ENCODE measurements around the gene FBLN2.
A peak's percentile ranks its signal among the peaks of the same experiment; 100 is the strongest.

The FBLN2 gene

DNA sequence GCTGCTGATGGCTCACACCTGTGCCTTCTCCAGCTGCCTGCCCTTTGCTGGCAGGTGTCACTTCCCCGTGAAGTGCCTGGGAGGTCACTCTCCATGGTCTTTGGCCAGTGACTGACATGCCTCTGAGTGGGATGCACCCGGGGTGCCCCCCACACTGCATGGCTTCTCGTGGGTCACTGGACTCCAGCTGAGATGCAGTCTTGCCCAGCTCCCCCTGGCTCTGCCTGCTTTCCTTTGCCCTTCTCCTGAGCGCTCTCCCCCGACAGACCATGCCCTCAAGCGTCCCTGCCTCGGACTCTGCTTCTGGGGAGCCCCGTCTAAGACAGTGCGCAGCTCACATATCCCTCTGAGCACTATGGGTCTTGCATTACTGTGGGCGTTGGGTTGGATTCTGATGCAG, 14.4 kb downstream of the FBLN2 start:
- H3K4me3 ChIP-seq (ENCODE audit: low read depth in 1 of 5, low read length in 5 of 5) = no peak overlapping the region

DNA sequence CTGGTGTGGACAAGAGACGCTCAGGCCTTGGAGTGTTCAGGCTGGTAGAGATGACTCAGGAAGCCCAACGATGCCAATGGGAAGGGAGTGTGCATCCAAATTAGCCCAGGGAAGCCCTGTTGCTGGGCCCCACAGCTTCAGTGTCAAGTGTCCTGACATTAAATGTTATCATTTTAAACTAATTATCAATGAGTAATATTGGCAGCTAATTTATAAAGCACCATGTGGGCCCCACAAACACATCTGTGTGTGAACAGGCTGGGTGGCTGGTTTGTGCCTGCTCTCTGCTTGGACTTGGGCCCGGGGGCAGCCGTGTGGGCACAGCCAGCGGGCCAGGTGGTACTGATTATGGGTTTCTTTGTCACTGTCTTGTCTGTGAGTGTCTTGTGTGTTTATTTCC, 15.0 kb downstream of the FBLN2 start:
- Histone ChIP-seq H3K27ac (ENCODE audit: low read depth, low read length) (no peak overlapping the region), H3K4me1 (ENCODE audit: control insufficient read depth in 5 of 5, insufficient read depth in 5 of 5, low read length in 5 of 5) (peaks cover 8 to 75% (median 45%) of the 10 kb centered on the region in 5 donors), H3K27me3 (ENCODE audit: control insufficient read depth in 5 of 5, insufficient read depth in 4 of 5, low read length in 5 of 5) (peaks cover 0 to 5% (median 2%) of the 10 kb centered on the region in 5 donors)

More for the DNA sequence above, 14.4 kb downstream of the FBLN2 start:
- Histone ChIP-seq H3K36me3 (ENCODE audit: control insufficient read depth in 5 of 5, insufficient read depth in 5 of 5, low read length in 5 of 5) (peaks cover 0 to 3% (median 0%) of the 10 kb centered on the region in 5 donors), H3K9ac (ENCODE audit: low read length in 5 of 5) (peak overlapping the region in 1 of 5 donors; percentile 31), H3K27me3 (ENCODE audit: control insufficient read depth in 5 of 5, insufficient read depth in 4 of 5, low read length in 5 of 5) (peaks cover 0 to 5% (median 2%) of the 10 kb centered on the region in 5 donors), H3K4me1 (ENCODE audit: control insufficient read depth in 5 of 5, insufficient read depth in 5 of 5, low read length in 5 of 5) (peaks cover 8 to 69% (median 39%) of the 10 kb centered on the region in 5 donors), H3K9me3 (ENCODE audit: control insufficient read depth in 5 of 5, low read length in 5 of 5) (no peaks in the 10 kb centered on the region), H3K27ac (ENCODE audit: low read depth, low read length) (no peak overlapping the region)

DNA sequence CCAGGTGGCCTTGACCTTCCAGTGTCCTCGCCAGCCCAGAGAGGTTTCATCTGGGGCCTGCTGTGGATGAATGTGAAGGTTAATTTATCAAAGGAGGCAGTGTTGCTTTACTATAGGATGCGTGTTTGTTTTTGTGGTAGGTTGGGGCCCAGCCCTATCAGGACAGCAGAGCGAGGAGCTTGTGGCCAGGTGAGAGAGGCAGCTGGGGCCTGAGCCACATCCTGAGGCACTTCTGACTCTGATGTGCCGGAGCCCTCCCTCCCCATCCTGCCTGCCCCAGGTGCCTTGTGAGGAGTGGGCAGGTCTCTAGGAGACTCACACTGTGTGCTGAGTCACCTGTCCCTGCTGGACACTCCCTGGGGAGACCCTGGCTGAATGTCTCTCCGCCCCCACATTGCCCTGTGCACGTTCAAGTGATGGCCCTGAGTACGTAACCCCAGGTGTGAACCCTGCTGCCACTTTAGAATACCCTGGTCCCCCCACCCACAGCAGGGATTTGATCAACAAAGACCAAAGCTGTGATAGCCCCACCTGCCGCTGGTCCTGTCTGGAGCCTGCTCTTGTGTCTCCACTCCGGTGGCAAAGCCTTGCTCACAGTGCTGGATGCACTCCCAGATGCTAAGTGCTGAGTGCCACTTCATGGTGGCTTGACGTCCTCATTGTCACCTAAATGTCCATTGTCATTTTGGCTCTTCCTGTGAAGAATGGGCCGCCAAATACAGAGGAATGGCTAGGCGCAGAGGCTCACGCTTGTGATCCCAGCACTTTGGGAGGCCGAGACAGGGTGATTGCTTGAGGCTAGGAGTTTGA, 16.0 kb downstream of the FBLN2 start:
- Histone ChIP-seq H3K36me3 (ENCODE audit: control insufficient read depth in 5 of 5, insufficient read depth in 5 of 5, low read length in 5 of 5) (peaks cover 0 to 3% (median 0%) of the 10 kb centered on the region in 5 donors), H3K4me3 (ENCODE audit: low read depth in 1 of 5, low read length in 5 of 5) (no peak overlapping the region), H3K27ac (ENCODE audit: low read depth, low read length) (no peak overlapping the region), H3K4me1 (ENCODE audit: control insufficient read depth in 5 of 5, insufficient read depth in 5 of 5, low read length in 5 of 5) (peaks cover 5 to 78% (median 47%) of the 10 kb centered on the region in 5 donors), H3K9me3 (ENCODE audit: control insufficient read depth in 5 of 5, low read length in 5 of 5) (no peaks in the 10 kb centered on the region), H3K27me3 (ENCODE audit: control insufficient read depth in 5 of 5, insufficient read depth in 4 of 5, low read length in 5 of 5) (peaks cover 0 to 2% (median 0%) of the 10 kb centered on the region in 5 donors), H3K9ac (ENCODE audit: low read length in 5 of 5) (no peak overlapping the region)

More for the DNA sequence above, 15.0 kb downstream of the FBLN2 start:
- Histone ChIP-seq H3K9ac (ENCODE audit: low read length in 5 of 5) (peak overlapping the region in 1 of 5 donors; percentile 31), H3K36me3 (ENCODE audit: control insufficient read depth in 5 of 5, insufficient read depth in 5 of 5, low read length in 5 of 5) (peaks cover 0 to 3% (median 0%) of the 10 kb centered on the region in 5 donors), H3K9me3 (ENCODE audit: control insufficient read depth in 5 of 5, low read length in 5 of 5) (no peaks in the 10 kb centered on the region), H3K4me3 (ENCODE audit: low read depth in 1 of 5, low read length in 5 of 5) (no peak overlapping the region)

DNA sequence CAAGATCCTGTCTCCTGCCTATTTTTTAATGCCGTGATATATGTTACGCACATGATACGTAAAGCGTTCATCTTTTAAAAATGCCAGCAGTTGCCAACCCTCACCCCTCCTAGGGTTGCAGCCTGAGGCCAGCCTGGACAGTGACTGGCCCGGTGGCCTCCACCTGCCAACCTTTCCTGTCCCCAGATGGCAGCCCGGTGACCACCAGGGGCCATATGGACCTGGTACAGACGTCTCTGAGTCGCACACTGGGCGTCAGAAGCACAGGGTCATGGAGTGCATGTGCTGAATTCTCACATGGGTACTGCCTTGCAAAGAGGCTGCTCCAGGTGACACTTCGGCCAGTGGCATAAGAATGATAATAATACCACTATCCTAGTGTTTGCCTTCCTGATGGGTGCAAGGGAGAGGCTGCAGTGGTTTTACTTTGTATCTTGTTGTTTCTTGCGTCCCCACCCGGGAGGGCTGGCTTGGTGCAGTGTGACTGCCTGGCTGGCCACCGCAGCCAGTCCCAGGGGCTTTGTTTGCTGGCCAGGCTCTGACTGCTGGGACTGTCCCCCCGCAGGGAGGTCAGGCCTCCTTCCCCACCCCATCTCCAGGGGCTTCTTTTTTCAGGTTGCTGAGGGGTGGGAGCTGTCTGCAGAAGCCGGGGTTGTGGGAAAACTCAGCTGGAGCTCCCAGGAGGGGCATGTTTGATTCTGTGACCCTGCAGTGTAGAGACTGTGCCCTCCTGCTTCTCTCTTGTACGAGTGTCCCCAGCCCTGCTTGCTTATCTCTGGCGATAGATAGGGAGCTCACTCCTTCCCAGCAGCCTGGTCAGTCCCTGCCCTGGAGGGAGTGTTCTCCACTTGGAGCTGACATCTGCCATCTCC, 16.9 kb downstream of the FBLN2 start:
- no peak overlapping the region for H3K9ac ChIP-seq (ENCODE audit: low read length in 5 of 5)

DNA sequence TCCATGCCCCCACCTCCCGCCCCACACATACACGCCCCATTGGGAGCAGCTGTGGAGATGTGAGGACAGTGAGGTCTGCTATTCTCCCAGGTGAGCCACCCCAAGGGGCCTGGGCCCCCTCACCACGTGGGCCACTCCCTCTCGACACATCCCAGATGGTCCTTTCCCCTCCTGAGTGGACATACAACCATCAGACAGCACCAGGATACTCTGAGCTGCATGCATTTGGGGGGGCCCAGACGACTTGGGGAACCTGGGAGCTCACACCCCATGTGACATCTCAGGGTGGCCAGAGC, 17.5 kb downstream of the FBLN2 start:
- Histone ChIP-seq H3K4me3 (ENCODE audit: low read depth in 1 of 5, low read length in 5 of 5) (no peak overlapping the region), H3K9me3 (ENCODE audit: control insufficient read depth in 5 of 5, low read length in 5 of 5) (no peaks in the 10 kb centered on the region), H3K36me3 (ENCODE audit: control insufficient read depth in 5 of 5, insufficient read depth in 5 of 5, low read length in 5 of 5) (peaks cover 0 to 12% (median 7%) of the 10 kb centered on the region in 5 donors), H3K4me1 (ENCODE audit: control insufficient read depth in 5 of 5, insufficient read depth in 5 of 5, low read length in 5 of 5) (peaks cover 5 to 82% (median 56%) of the 10 kb centered on the region in 5 donors), H3K27me3 (ENCODE audit: control insufficient read depth in 5 of 5, insufficient read depth in 4 of 5, low read length in 5 of 5) (peaks cover 0 to 4% (median 0%) of the 10 kb centered on the region in 5 donors), H3K27ac (ENCODE audit: low read depth, low read length) (no peak overlapping the region), H3K9ac (ENCODE audit: low read length in 5 of 5) (no peak overlapping the region)

More for the DNA sequence above, 16.9 kb downstream of the FBLN2 start:
- Histone ChIP-seq H3K4me3 (ENCODE audit: low read depth in 1 of 5, low read length in 5 of 5) (no peak overlapping the region), H3K9me3 (ENCODE audit: control insufficient read depth in 5 of 5, low read length in 5 of 5) (no peaks in the 10 kb centered on the region), H3K4me1 (ENCODE audit: control insufficient read depth in 5 of 5, insufficient read depth in 5 of 5, low read length in 5 of 5) (peaks cover 5 to 80% (median 50%) of the 10 kb centered on the region in 5 donors), H3K36me3 (ENCODE audit: control insufficient read depth in 5 of 5, insufficient read depth in 5 of 5, low read length in 5 of 5) (peaks cover 0 to 10% (median 5%) of the 10 kb centered on the region in 5 donors), H3K27ac (ENCODE audit: low read depth, low read length) (no peak overlapping the region), H3K27me3 (ENCODE audit: control insufficient read depth in 5 of 5, insufficient read depth in 4 of 5, low read length in 5 of 5) (peaks cover 0 to 4% (median 0%) of the 10 kb centered on the region in 5 donors)

DNA sequence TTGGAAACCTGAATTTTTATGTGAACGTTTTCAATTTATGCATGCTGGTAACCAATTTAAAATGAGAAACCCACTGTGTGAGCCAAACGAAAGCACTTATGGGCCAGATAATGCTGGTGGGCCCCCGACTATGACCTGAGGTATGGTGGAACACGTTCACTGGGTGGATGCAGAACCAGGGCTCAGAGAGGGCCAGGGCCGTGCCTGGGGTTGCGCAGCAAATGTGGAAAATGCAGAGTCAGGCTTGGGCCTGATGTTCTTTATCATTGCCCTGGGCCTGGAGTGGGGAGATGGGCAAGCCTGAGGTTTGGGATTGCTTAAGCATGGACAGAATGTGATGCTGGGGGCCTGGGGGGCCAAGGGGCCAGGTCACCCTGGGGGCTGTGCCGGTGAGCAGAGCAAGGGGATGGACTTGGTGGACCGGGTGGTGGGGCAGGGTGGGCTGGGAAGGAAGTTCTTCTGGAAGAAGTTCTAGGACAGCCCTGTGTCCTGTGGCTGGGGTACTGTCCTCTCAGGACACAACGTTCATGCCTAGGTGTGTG, 17.9 kb downstream of the FBLN2 start:
- H3K9ac ChIP-seq (ENCODE audit: low read length in 5 of 5) = no peak overlapping the region
- no peak overlapping the region for H3K4me3 ChIP-seq (ENCODE audit: low read depth in 1 of 5, low read length in 5 of 5)
- peaks cover 5 to 82% (median 59%) of the 10 kb centered on the region in 5 donors for H3K4me1 ChIP-seq (ENCODE audit: control insufficient read depth in 5 of 5, insufficient read depth in 5 of 5, low read length in 5 of 5)
- peaks cover 0 to 4% (median 0%) of the 10 kb centered on the region in 5 donors for H3K27me3 ChIP-seq (ENCODE audit: control insufficient read depth in 5 of 5, insufficient read depth in 4 of 5, low read length in 5 of 5)
- no peaks in the 10 kb centered on the region for H3K9me3 ChIP-seq (ENCODE audit: control insufficient read depth in 5 of 5, low read length in 5 of 5)
- no peak overlapping the region for H3K27ac ChIP-seq (ENCODE audit: low read depth, low read length)
- H3K36me3 ChIP-seq (ENCODE audit: control insufficient read depth in 5 of 5, insufficient read depth in 5 of 5, low read length in 5 of 5) = peaks cover 0 to 11% (median 9%) of the 10 kb centered on the region in 5 donors

DNA sequence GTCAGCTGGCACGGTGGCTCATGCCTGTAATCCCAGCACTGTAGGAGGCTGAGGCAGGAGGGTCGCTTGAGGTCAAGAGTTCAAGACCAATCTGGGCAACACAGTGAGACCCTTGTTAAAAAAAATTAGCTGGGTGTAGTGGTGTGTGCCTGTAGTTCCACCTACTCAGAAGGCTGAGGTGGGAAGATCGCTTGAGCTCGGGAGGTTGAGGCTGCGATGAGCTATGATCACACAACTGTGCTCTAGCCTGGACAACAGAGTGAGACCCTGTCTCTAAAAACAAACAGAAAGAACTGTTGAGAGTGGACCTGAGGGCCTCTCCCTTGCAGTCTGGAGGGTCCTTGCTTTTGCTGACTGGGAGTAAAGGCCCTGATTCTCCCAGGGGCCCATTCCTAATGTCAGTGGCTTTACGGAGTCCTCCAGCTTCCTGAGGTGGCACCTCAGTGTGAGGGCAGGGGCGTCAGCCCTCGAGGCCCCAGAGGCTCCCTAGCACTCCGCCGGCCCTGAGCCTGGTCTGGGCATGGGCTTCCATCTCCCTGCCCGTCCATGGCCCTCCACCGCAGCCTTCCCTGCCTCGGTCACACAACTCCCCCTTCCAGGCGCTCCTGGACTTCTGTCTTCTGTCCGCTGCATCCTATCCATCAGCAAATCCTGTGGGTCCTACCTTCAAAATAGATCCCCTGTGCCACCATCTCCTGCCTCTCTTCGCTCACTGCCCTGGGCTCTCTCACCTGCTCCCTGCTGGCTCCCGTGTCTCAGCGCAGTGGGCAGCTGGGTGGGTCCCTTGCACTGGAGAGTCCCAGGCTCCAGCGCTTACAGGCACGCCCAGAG, 19.0 kb downstream of the FBLN2 start:
- Histone ChIP-seq H3K4me3 (ENCODE audit: low read depth in 1 of 5, low read length in 5 of 5) (no peak overlapping the region), H3K27me3 (ENCODE audit: control insufficient read depth in 5 of 5, insufficient read depth in 4 of 5, low read length in 5 of 5) (peaks cover 0 to 4% (median 0%) of the 10 kb centered on the region in 5 donors), H3K36me3 (ENCODE audit: control insufficient read depth in 5 of 5, insufficient read depth in 5 of 5, low read length in 5 of 5) (peaks cover 0 to 20% (median 13%) of the 10 kb centered on the region in 5 donors), H3K4me1 (ENCODE audit: control insufficient read depth in 5 of 5, insufficient read depth in 5 of 5, low read length in 5 of 5) (peaks cover 5 to 85% (median 62%) of the 10 kb centered on the region in 5 donors), H3K9me3 (ENCODE audit: control insufficient read depth in 5 of 5, low read length in 5 of 5) (no peaks in the 10 kb centered on the region), H3K27ac (ENCODE audit: low read depth, low read length) (peak overlapping the region; percentile 16), H3K9ac (ENCODE audit: low read length in 5 of 5) (no peak overlapping the region)

DNA sequence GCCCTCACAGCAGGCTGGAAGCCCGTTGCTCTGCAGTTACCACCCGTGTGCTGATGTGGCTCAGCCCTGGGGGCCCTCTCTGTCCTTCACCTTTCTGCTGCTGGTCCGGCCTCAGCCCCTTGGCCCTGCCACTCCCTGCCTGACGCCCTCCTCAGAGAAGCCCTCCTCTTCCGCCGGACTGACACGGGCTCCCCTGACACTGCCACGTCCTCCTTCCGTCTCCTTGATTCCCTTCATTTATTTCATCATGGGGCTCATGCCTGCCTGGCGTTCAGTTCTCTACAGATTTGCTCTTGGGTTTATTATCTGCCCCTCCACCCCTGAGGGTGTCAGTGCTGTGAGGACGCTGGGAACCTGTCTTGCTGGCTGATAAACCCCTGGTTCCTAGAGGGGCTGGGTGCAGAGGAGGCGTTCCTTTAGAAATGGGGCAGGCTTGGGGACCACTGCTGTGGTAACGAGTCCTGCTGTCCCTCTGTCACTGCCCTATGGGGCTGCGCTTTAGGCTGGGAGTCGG, 19.6 kb downstream of the FBLN2 start:
- peak overlapping the region in 1 of 5 donors; percentile 11 for H3K9ac ChIP-seq (ENCODE audit: low read length in 5 of 5)
- H3K4me3 ChIP-seq (ENCODE audit: low read depth in 1 of 5, low read length in 5 of 5) = no peak overlapping the region
- peaks cover 5 to 82% (median 60%) of the 10 kb centered on the region in 5 donors for H3K4me1 ChIP-seq (ENCODE audit: control insufficient read depth in 5 of 5, insufficient read depth in 5 of 5, low read length in 5 of 5)
- H3K9me3 ChIP-seq (ENCODE audit: control insufficient read depth in 5 of 5, low read length in 5 of 5) = no peaks in the 10 kb centered on the region
- peaks cover 0 to 24% (median 15%) of the 10 kb centered on the region in 5 donors for H3K36me3 ChIP-seq (ENCODE audit: control insufficient read depth in 5 of 5, insufficient read depth in 5 of 5, low read length in 5 of 5)
- H3K27me3 ChIP-seq (ENCODE audit: control insufficient read depth in 5 of 5, insufficient read depth in 4 of 5, low read length in 5 of 5) = peaks cover 0 to 4% (median 0%) of the 10 kb centered on the region in 5 donors
- H3K27ac ChIP-seq (ENCODE audit: low read depth, low read length) = peak overlapping the region; percentile 16

DNA sequence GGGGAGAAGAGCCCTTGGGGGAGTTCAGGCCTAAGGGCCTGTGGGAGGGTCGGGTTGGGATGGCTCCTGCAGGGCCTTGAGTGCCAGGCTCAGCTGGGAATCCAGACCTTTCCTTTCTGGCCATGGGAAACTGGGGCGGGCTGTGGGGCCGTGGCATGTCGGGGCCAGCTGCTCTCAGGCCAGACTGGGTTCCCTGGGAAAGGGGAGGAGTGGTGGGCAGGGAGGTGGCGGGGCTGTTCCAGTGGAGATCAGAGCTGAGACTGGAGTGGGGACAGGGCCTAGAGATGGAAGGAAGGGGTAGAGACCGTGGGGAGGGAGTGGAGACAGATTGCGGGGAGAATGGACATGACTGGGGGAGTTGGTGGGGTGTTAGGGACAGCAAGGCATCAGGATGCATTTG, 20.3 kb downstream of the FBLN2 start:
- Histone ChIP-seq H3K4me3 (ENCODE audit: low read depth in 1 of 5, low read length in 5 of 5) (no peak overlapping the region), H3K27me3 (ENCODE audit: control insufficient read depth in 5 of 5, insufficient read depth in 4 of 5, low read length in 5 of 5) (peaks cover 0 to 4% (median 0%) of the 10 kb centered on the region in 5 donors), H3K36me3 (ENCODE audit: control insufficient read depth in 5 of 5, insufficient read depth in 5 of 5, low read length in 5 of 5) (peaks cover 0 to 24% (median 15%) of the 10 kb centered on the region in 5 donors), H3K9me3 (ENCODE audit: control insufficient read depth in 5 of 5, low read length in 5 of 5) (no peaks in the 10 kb centered on the region), H3K27ac (ENCODE audit: low read depth, low read length) (peak overlapping the region; percentile 16), H3K9ac (ENCODE audit: low read length in 5 of 5) (peak overlapping the region in 1 of 5 donors; percentile 53), H3K4me1 (ENCODE audit: control insufficient read depth in 5 of 5, insufficient read depth in 5 of 5, low read length in 5 of 5) (peaks cover 5 to 83% (median 63%) of the 10 kb centered on the region in 5 donors)
